ENCODE measurements around the gene VPS8.
"Not testable (repeated sequence)": the region's sequence is repeated elsewhere in the genome, so short reads cannot be mapped to it uniquely, and the experiment has no call there.

GRCh38 chr3:185017996-185018395 is 206.0 kb downstream of the VPS8 start:
- not testable (repeated sequence) for TF ChIP-seq CTCF (IDR thresholded peaks at IDR 0.05; ENCODE audit: insufficient read depth, low read length, poor library complexity, severe bottlenecking); EZH2phosphoT487 (conservative IDR thresholded peaks at IDR 0.05; ENCODE audit: low read length)

All from SU-DHL-6 (cell line).